T47D (cell line): ENCODE results near the gene TACC2.

ENCODE experiments used
- DNase-seq, 2 experiments: peaks; one replicate each; pipeline versions ENCODE4 v3.0.0 to v3.0.0-alpha.2; 2011 to 2012; ENCODE audit warnings: low read depth in 1 of 2, low spot score in 1 of 2
- JUND ChIP-seq: IDR thresholded peaks from 2 replicates; pipeline ENCODE4 v1.6.1; 2012; ENCODE audit warnings: low read depth
- in situ Hi-C: cut with HindIII; loops from 2 replicates; pipeline ENCODE4 v1.10.0; 2016; ENCODE audit warnings: low sequenced_read_pairs, low pct_unique_long_range_greater_than_20kb

TACC2 gene

GRCh38 chr10:122282253-122282671, 293.3 kb downstream of the TACC2 start:
- no peak for DNase-seq
- no peak for TF ChIP-seq JUND
- in situ Hi-C loops, result no loop called here

- no peak for TF ChIP-seq JUND
- in situ Hi-C loops, result no loop called here
- no peak for DNase-seq
Observed at GRCh38 chr10:122282909-122283308, 293.9 kb downstream of the TACC2 start.

- in situ Hi-C loops, result no loop called here
- DNase-seq, result no peak
Observed at GRCh38 chr10:122285506-122286444, 296.8 kb downstream of the TACC2 start.

GRCh38 chr10:122286867-122287266, 297.9 kb downstream of the TACC2 start:
- no peak for DNase-seq
- no peak for TF ChIP-seq JUND
- in situ Hi-C loops, result no loop called here

More at GRCh38 chr10:122285506-122286444, 296.8 kb downstream of the TACC2 start:
- TF ChIP-seq JUND, result no peak

- in situ Hi-C loops, result no loop called here
- TF ChIP-seq JUND, result no peak
- no peak for DNase-seq
Observed at GRCh38 chr10:122287570-122287969, 298.6 kb downstream of the TACC2 start.

GRCh38 chr10:122288262-122288661, 299.3 kb downstream of the TACC2 start:
- in situ Hi-C loops, result no loop called here
- TF ChIP-seq JUND, result no peak
- no peak for DNase-seq

- DNase-seq, result no peak
- TF ChIP-seq JUND, result no peak
- in situ Hi-C loops, result no loop called here
Observed at GRCh38 chr10:122288917-122289316, 300.0 kb downstream of the TACC2 start.

GRCh38 chr10:122290334-122290733, 301.4 kb downstream of the TACC2 start:
- in situ Hi-C loops, result no loop called here
- TF ChIP-seq JUND, result no peak
- no peak for DNase-seq

- in situ Hi-C loops, result no loop called here
- TF ChIP-seq JUND, result no peak
- DNase-seq, result no peak
Observed at GRCh38 chr10:122290833-122291532, 302.0 kb downstream of the TACC2 start.

GRCh38 chr10:122291739-122292138, 302.8 kb downstream of the TACC2 start:
- DNase-seq, result no peak
- in situ Hi-C loops, result no loop called here
- TF ChIP-seq JUND, result no peak

- in situ Hi-C loops, result no loop called here
- no peak for DNase-seq
- TF ChIP-seq JUND, result no peak
Observed at GRCh38 chr10:122292376-122292775, 303.4 kb downstream of the TACC2 start.

GRCh38 chr10:122293156-122293960, 304.4 kb downstream of the TACC2 start:
- no peak for TF ChIP-seq JUND
- in situ Hi-C loops, result no loop called here
- no peak for DNase-seq

GRCh38 chr10:122293961-122294380, 305.0 kb downstream of the TACC2 start:
- no peak for DNase-seq
- in situ Hi-C loops, result no loop called here
- no peak for TF ChIP-seq JUND
